Hematopoietic multipotent progenitor cell treated with erythropoietin and hydrocortisone succinate and interleukin-3 and kit ligand, for 15 days (in vitro differentiated cells): ENCODE results near the gene MMEL1.
"Not testable (repeated sequence)": the region's sequence is repeated elsewhere in the genome, so short reads cannot be mapped to it uniquely, and the experiment has no call there.

Experiments used
- DNase-seq: peaks from one replicate; pipeline ENCODE4 v3.0.0-alpha.2; 2015; ENCODE audit warnings: low spot score

The MMEL1 gene

GRCh38 chr1:2557482-2558400 lies 75.1 kb downstream of the MMEL1 start:
- no peak for DNase-seq

- no peak for DNase-seq
Measured at GRCh38 chr1:2556678-2557481, 75.9 kb downstream of the MMEL1 start.

- DNase-seq = peak; percentile 73
Measured at GRCh38 chr1:2556277-2556677, 76.5 kb downstream of the MMEL1 start, which contains the start of gene TNFRSF14. TNFRSF14 (plus strand) TSS chr1:2556371; CDS start chr1:2556665, 294 bp downstream.

- DNase-seq = peak; percentile 39
Measured at GRCh38 chr1:2555634-2556276, 77.1 kb downstream of the MMEL1 start.

GRCh38 chr1:2554621-2555387 lies 78.0 kb downstream of the MMEL1 start:
- no peak for DNase-seq

- DNase-seq = no peak
Measured at GRCh38 chr1:2553871-2554620, 78.8 kb downstream of the MMEL1 start.

- not testable (repeated sequence) for DNase-seq
Measured at GRCh38 chr1:2553076-2553475, 79.7 kb downstream of the MMEL1 start.

GRCh38 chr1:2552189-2552588 lies 80.6 kb downstream of the MMEL1 start:
- DNase-seq = no peak

GRCh38 chr1:2551544-2551943 lies 81.3 kb downstream of the MMEL1 start:
- DNase-seq = not testable (repeated sequence)

GRCh38 chr1:2550309-2550861 lies 82.4 kb downstream of the MMEL1 start:
- not testable (repeated sequence) for DNase-seq

- DNase-seq = not testable (repeated sequence)
Measured at GRCh38 chr1:2549367-2550029, 83.3 kb downstream of the MMEL1 start.

GRCh38 chr1:2548068-2548589 lies 84.7 kb downstream of the MMEL1 start:
- peak; percentile 84 for DNase-seq

GRCh38 chr1:2547210-2548067 lies 85.4 kb downstream of the MMEL1 start:
- DNase-seq = no peak

- DNase-seq = peak; percentile 79
Measured at GRCh38 chr1:2546515-2547209, 86.2 kb downstream of the MMEL1 start.

- DNase-seq = peak; percentile 80
Measured at GRCh38 chr1:2545754-2546514, 86.9 kb downstream of the MMEL1 start.

- DNase-seq = no peak
Measured at GRCh38 chr1:2544875-2545640, 87.8 kb downstream of the MMEL1 start.
